Measurements from ENCODE around the gene CAMKV.

Gene CAMKV

DNA sequence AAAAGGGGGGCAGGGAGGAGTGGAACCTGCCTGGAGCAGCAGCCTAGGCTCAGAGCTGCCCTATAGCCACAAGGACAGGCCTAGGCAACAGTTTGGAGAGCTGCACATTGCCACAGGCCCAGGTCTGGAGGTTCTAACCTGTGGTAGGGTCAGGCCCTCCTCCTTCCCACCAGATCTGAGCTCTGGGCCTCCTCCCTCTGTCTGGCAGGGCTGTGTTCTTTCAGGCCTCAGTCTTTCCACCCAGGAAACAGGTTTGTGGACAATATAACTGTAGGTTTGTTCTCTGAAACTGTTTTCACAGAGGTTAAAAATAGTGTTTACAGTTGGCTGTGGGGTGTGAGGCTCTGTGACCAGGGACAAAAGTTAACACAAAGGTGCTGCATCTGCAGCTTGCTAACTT lies 9.0 kb upstream of the CAMKV start:
- H3F3A ChIP-seq (ENCODE audit: insufficient read depth, low read length): no peaks in the 10 kb centered on the region
- H3K4me1 ChIP-seq (ENCODE audit: insufficient read depth, low read length, severe bottlenecking): no peaks in the 10 kb centered on the region
- TF ChIP-seq, protein P1, sequence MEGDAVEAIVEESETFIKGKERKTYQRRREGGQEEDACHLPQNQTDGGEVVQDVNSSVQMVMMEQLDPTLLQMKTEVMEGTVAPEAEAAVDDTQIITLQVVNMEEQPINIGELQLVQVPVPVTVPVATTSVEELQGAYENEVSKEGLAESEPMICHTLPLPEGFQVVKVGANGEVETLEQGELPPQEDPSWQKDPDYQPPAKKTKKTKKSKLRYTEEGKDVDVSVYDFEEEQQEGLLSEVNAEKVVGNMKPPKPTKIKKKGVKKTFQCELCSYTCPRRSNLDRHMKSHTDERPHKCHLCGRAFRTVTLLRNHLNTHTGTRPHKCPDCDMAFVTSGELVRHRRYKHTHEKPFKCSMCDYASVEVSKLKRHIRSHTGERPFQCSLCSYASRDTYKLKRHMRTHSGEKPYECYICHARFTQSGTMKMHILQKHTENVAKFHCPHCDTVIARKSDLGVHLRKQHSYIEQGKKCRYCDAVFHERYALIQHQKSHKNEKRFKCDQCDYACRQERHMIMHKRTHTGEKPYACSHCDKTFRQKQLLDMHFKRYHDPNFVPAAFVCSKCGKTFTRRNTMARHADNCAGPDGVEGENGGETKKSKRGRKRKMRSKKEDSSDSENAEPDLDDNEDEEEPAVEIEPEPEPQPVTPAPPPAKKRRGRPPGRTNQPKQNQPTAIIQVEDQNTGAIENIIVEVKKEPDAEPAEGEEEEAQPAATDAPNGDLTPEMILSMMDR (IDR thresholded peaks at IDR 0.05; ENCODE audit: low read length): no peak
- no peak for TF ChIP-seq EZH2 (IDR thresholded peaks at IDR 0.05; ENCODE audit: borderline replicate concordance, low read length)
- H3K9ac ChIP-seq (ENCODE audit: low read length): no peak overlapping the region
- H3K4me3 ChIP-seq (ENCODE audit: low read depth, low read length, poor library complexity, severe bottlenecking): no peak overlapping the region
- no peak overlapping the region for H3K27ac ChIP-seq (ENCODE audit: low read depth, low read length, poor library complexity, severe bottlenecking)
- H3K9me3 ChIP-seq (ENCODE audit: low read length): no peaks in the 10 kb centered on the region
- no peaks in the 10 kb centered on the region for H3K27me3 ChIP-seq (ENCODE audit: insufficient read depth, low read length)
- H3K79me2 ChIP-seq (ENCODE audit: insufficient read depth, low read length): no peaks in the 10 kb centered on the region
- H3K4me2 ChIP-seq (ENCODE audit: low read length): no peak overlapping the region
- H3K36me3 ChIP-seq (ENCODE audit: insufficient read depth, low read length): no peaks in the 10 kb centered on the region
- H4K20me1 ChIP-seq (ENCODE audit: insufficient read depth, low read length): no peaks in the 10 kb centered on the region
- no peaks in the 10 kb centered on the region for H3K9me2 ChIP-seq (ENCODE audit: low read depth, low read length)
- no peak overlapping the region for H2AFZ ChIP-seq (ENCODE audit: low read length)

DNA sequence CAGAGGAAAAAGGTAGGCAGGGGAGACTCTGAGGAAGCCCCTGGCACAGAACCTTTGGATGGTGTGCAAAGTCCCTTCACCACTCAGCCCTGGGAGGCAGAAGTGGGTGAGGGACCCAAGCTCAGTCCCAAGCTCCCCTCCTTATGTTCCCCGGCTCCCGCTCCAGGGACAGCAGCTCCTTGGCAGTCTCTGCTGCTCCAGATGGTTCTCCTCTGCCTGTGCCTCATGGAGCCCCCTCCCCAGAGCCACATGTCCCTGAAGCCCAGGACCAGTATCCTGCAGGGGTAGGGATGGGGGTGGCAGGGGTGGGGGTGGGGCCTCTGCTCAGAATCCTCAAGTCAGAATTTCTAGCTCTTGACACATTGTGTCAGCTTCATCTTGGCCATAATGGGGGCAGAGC lies 8.0 kb upstream of the CAMKV start:
- Histone ChIP-seq H3K27ac (ENCODE audit: low read depth, low read length, poor library complexity, severe bottlenecking) (no peak overlapping the region), H3F3A (ENCODE audit: insufficient read depth, low read length) (no peaks in the 10 kb centered on the region), H3K9ac (ENCODE audit: low read length) (no peak overlapping the region), H3K36me3 (ENCODE audit: insufficient read depth, low read length) (no peaks in the 10 kb centered on the region), H3K79me2 (ENCODE audit: insufficient read depth, low read length) (no peaks in the 10 kb centered on the region), H4K20me1 (ENCODE audit: insufficient read depth, low read length) (no peaks in the 10 kb centered on the region), H3K4me3 (ENCODE audit: low read depth, low read length, poor library complexity, severe bottlenecking) (no peak overlapping the region), H3K9me3 (ENCODE audit: low read length) (no peaks in the 10 kb centered on the region), H3K4me2 (ENCODE audit: low read length) (no peak overlapping the region), H3K27me3 (ENCODE audit: insufficient read depth, low read length) (no peaks in the 10 kb centered on the region), H3K4me1 (ENCODE audit: insufficient read depth, low read length, severe bottlenecking) (no peaks in the 10 kb centered on the region), H3K9me2 (ENCODE audit: low read depth, low read length) (no peaks in the 10 kb centered on the region), H2AFZ (ENCODE audit: low read length) (no peak overlapping the region)
- no peak for TF ChIP-seq EZH2 (IDR thresholded peaks at IDR 0.05; ENCODE audit: borderline replicate concordance, low read length)
- TF ChIP-seq, protein P1 (IDR thresholded peaks at IDR 0.05; ENCODE audit: low read length): no peak

DNA sequence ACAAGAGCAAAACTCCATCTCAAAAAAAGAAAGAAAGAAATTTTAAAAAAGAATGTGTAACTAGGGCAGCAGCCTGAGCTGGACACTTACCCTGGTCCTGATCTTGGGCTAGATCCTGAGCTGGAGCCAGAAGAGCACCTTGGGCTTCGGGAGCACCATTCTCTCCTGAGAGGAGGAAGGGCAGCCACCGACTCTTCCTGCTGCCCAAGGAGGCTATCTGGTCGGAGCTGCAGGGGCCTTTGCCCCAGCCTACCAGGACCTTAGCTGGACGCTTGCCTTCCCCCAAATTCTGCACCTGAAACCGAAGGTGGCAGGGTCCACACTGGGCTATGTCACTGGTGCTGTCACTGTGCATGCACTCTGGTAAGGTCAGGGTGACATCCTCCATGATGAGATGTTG lies 6.9 kb upstream of the CAMKV start:
- Histone ChIP-seq H3K4me1 (ENCODE audit: insufficient read depth, low read length, severe bottlenecking) (no peaks in the 10 kb centered on the region), H3K9me2 (ENCODE audit: low read depth, low read length) (no peaks in the 10 kb centered on the region), H3F3A (ENCODE audit: insufficient read depth, low read length) (no peaks in the 10 kb centered on the region), H3K36me3 (ENCODE audit: insufficient read depth, low read length) (no peaks in the 10 kb centered on the region), H3K27me3 (ENCODE audit: insufficient read depth, low read length) (no peaks in the 10 kb centered on the region), H3K27ac (ENCODE audit: low read depth, low read length, poor library complexity, severe bottlenecking) (no peak overlapping the region), H4K20me1 (ENCODE audit: insufficient read depth, low read length) (no peaks in the 10 kb centered on the region), H2AFZ (ENCODE audit: low read length) (no peak overlapping the region), H3K9ac (ENCODE audit: low read length) (no peak overlapping the region), H3K9me3 (ENCODE audit: low read length) (no peaks in the 10 kb centered on the region), H3K4me2 (ENCODE audit: low read length) (no peak overlapping the region), H3K4me3 (ENCODE audit: low read depth, low read length, poor library complexity, severe bottlenecking) (no peak overlapping the region), H3K79me2 (ENCODE audit: insufficient read depth, low read length) (no peaks in the 10 kb centered on the region)
- TF ChIP-seq, protein P1 (IDR thresholded peaks at IDR 0.05; ENCODE audit: low read length): no peak
- TF ChIP-seq EZH2 (IDR thresholded peaks at IDR 0.05; ENCODE audit: borderline replicate concordance, low read length): no peak

Measured in OCI-LY1 (cell line).